ENCODE measurements around the gene TTYH2. TPM values are rescaled to one million over a fixed set of nuclear protein-coding genes. Genes with fewer than 3 reads are reported as not detected.

TTYH2 gene
- total RNA-seq, 1 experiment from 2014 or later = 4.5 TPM

DNA sequence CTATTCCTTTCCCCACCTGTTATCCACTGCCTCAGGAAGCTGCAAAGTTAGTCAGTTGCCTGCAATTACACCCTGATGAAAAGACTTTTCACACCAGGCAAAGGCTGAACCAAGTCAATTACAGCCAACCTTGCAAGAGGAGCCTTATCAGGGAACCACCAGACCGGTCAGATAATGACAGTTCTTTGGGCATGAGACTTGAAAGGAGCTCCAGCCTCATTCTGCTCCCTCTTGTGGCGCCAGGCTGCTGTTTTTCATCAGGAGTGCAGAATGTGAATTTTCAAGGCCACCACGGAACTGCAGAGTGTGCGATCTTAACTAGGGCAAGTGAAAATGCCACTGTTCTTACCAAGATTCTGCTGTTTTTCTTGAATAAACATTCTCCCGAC lies 83.2 kb downstream of the TTYH2 start:
- ChIA-PET POLR2A (no interaction called here), CTCF (interaction anchor here (0.6 to 8.3 kb wide), 30 partner anchors 9 to 375 kb away, joined by 3 to 112 read pairs (median 6); partner anchors contain the start of genes BTBD17, CD300LB, DNAI2 and GPR142)
- Mint-ChIP-seq H3K4me1 (no peaks in the 10 kb centered on the region), H3K4me3 (no peak overlapping the region), H3K27me3 (ENCODE audit: low read depth) (peaks cover 2% of the 10 kb centered on the region; the same call in 1 of the 2 replicates), H3K27ac (no peak overlapping the region), H3K9me3 (peaks cover 4% of the 10 kb centered on the region), H3K36me3 (no peaks in the 10 kb centered on the region)
- ATAC-seq = peak; percentile 74
- TF ChIP-seq, protein P1, sequence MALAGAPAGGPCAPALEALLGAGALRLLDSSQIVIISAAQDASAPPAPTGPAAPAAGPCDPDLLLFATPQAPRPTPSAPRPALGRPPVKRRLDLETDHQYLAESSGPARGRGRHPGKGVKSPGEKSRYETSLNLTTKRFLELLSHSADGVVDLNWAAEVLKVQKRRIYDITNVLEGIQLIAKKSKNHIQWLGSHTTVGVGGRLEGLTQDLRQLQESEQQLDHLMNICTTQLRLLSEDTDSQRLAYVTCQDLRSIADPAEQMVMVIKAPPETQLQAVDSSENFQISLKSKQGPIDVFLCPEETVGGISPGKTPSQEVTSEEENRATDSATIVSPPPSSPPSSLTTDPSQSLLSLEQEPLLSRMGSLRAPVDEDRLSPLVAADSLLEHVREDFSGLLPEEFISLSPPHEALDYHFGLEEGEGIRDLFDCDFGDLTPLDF (CRISPR knock-in tag; IDR thresholded peaks at IDR 0.05) = no peak
- TF ChIP-seq SMAD3 (CRISPR knock-in tag; IDR thresholded peaks at IDR 0.05; ENCODE audit: borderline replicate concordance) (no peak), ZNF121 (CRISPR knock-in tag; IDR thresholded peaks at IDR 0.05) (no peak)
- peak; percentile 56 for DNase-seq (ENCODE audit: low spot score)

DNA sequence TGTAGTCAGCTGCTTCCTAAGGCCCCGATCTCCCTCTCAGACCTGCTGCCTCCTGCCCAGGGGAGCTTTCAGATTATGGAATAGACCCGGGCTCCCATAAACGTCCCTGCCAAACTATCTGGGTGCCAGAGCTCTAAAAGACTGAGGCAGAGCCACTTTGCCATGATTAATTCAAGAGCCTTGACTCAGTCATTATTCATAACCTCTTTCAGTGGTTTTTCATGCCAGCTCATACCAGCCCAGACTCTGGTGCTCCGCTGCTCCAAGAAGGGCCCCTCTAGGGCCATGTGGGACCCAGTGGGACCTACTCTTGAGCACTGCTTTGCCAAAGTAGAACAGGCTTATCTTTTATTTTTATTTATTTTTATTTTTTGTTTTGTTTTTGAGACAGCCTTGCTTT lies 84.6 kb downstream of the TTYH2 start:
- ATAC-seq (no peak), DNase-seq (ENCODE audit: low spot score) (no peak)
- no peaks in the 10 kb centered on the region for H3K36me3 Mint-ChIP-seq
- no peaks in the 10 kb centered on the region for H3K4me1 Mint-ChIP-seq
- H3K9me3 Mint-ChIP-seq = peaks cover 4% of the 10 kb centered on the region
- H3K27me3 Mint-ChIP-seq (ENCODE audit: low read depth) = peaks cover 2% of the 10 kb centered on the region; the same call in 1 of the 2 replicates
- no peak overlapping the region for H3K27ac Mint-ChIP-seq
- CTCF ChIA-PET = interaction anchor here (0.9 to 8.3 kb wide), 5 partner anchors 13 to 85 kb away, joined by 3 to 112 read pairs (median 33); partner anchors contain the start of genes GPR142 and TTYH2
- POLR2A ChIA-PET = no interaction called here
- no peak for TF ChIP-seq ZNF317 (CRISPR knock-in tag; IDR thresholded peaks at IDR 0.05; ENCODE audit: borderline replicate concordance, low read depth)
- TF ChIP-seq, protein P2, sequence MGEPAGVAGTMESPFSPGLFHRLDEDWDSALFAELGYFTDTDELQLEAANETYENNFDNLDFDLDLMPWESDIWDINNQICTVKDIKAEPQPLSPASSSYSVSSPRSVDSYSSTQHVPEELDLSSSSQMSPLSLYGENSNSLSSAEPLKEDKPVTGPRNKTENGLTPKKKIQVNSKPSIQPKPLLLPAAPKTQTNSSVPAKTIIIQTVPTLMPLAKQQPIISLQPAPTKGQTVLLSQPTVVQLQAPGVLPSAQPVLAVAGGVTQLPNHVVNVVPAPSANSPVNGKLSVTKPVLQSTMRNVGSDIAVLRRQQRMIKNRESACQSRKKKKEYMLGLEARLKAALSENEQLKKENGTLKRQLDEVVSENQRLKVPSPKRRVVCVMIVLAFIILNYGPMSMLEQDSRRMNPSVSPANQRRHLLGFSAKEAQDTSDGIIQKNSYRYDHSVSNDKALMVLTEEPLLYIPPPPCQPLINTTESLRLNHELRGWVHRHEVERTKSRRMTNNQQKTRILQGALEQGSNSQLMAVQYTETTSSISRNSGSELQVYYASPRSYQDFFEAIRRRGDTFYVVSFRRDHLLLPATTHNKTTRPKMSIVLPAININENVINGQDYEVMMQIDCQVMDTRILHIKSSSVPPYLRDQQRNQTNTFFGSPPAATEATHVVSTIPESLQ (CRISPR knock-in tag; IDR thresholded peaks at IDR 0.05) = no peak
- TF ChIP-seq, protein P3, sequence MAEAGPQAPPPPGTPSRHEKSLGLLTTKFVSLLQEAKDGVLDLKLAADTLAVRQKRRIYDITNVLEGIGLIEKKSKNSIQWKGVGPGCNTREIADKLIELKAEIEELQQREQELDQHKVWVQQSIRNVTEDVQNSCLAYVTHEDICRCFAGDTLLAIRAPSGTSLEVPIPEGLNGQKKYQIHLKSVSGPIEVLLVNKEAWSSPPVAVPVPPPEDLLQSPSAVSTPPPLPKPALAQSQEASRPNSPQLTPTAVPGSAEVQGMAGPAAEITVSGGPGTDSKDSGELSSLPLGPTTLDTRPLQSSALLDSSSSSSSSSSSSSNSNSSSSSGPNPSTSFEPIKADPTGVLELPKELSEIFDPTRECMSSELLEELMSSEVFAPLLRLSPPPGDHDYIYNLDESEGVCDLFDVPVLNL (CRISPR knock-in tag; IDR thresholded peaks at IDR 0.05; ENCODE audit: borderline replicate concordance, low read depth) = no peak
- TF ChIP-seq GRHL2 (CRISPR knock-in tag; IDR thresholded peaks at IDR 0.05; ENCODE audit: insufficient replicate concordance, severe bottlenecking) = no peak
- no peak overlapping the region for H3K4me3 Mint-ChIP-seq

DNA sequence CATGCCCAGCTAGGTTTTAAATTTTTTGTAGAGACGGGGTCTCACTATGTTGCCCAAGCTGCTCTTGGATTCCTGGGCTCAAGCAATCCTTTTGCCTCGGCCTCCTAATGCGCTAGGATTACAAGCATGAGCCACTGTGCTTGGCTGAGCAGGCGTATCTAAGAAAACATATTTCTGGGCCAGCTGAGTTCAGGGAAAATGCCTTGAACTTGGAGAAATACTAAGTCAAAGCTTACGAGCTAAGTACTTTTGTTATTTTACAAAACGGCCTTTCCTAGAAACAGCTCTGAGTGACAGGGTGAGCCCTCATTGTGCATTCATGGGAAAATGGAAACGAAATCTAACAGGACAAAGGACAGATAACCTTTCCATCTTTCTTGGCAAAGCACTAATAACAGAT lies 85.4 kb downstream of the TTYH2 start:
- no peak overlapping the region for H3K27ac Mint-ChIP-seq
- H3K9me3 Mint-ChIP-seq = peaks cover 4% of the 10 kb centered on the region
- H3K36me3 Mint-ChIP-seq = no peaks in the 10 kb centered on the region
- ChIA-PET CTCF (interaction anchor here (1.6 to 8.3 kb wide), 5 partner anchors 14 to 80 kb away, joined by 4 to 112 read pairs (median 23); partner anchors contain the start of genes BTBD17 and GPR142), POLR2A (no interaction called here)
- no peak overlapping the region for H3K4me3 Mint-ChIP-seq
- no peaks in the 10 kb centered on the region for H3K4me1 Mint-ChIP-seq
- H3K27me3 Mint-ChIP-seq (ENCODE audit: low read depth) = peaks cover 2% of the 10 kb centered on the region; the same call in 1 of the 2 replicates
- no peak for DNase-seq (ENCODE audit: low spot score)
- no peak for ATAC-seq
- TF ChIP-seq, protein P4, sequence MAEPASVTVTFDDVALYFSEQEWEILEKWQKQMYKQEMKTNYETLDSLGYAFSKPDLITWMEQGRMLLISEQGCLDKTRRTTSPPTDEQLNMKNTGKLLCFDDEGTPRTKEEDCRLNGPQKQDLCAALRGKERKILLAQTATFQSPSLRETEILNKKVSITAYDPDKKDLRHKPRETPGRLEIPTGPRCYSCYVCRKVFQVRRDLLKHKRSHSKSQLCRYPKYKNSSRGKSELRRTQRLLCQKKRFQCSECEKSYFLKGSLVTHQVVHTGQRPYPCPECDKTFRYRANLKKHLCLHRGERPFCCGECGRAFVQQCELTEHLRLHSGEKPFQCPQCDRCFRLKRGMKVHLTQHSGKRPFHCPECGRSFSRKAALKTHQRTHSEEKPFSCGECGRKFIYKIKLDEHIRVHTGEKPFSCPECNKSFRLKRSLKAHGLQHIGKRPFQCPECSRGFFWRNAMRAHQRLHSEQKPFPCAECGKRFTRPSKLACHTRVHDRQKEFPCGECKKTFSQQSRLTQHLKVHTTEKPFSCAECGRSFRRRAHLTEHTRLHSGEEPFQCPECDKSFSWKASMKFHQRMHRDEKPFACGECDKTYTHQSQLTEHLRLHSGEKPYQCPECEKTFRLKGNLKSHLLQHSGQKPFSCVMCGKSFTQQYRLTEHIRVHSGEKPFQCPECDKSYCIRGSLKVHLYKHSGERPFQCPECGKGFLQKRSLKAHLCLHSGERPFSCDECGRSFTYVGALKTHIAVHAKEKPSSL (CRISPR knock-in tag; conservative IDR thresholded peaks at IDR 0.05) = no peak
- TF ChIP-seq ESRRA (CRISPR knock-in tag; IDR thresholded peaks at IDR 0.05; ENCODE audit: borderline replicate concordance) = no peak
- no peak for TF ChIP-seq ZNF671 (CRISPR knock-in tag; IDR thresholded peaks at IDR 0.05)
- no peak for TF ChIP-seq CREB1 (CRISPR knock-in tag; IDR thresholded peaks at IDR 0.05)
- TF ChIP-seq, protein P5, sequence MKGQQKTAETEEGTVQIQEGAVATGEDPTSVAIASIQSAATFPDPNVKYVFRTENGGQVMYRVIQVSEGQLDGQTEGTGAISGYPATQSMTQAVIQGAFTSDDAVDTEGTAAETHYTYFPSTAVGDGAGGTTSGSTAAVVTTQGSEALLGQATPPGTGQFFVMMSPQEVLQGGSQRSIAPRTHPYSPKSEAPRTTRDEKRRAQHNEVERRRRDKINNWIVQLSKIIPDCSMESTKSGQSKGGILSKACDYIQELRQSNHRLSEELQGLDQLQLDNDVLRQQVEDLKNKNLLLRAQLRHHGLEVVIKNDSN (CRISPR knock-in tag; IDR thresholded peaks at IDR 0.05) = no peak
- no peak for TF ChIP-seq ZNF423 (CRISPR knock-in tag; IDR thresholded peaks at IDR 0.05)
- TF ChIP-seq, protein P6, sequence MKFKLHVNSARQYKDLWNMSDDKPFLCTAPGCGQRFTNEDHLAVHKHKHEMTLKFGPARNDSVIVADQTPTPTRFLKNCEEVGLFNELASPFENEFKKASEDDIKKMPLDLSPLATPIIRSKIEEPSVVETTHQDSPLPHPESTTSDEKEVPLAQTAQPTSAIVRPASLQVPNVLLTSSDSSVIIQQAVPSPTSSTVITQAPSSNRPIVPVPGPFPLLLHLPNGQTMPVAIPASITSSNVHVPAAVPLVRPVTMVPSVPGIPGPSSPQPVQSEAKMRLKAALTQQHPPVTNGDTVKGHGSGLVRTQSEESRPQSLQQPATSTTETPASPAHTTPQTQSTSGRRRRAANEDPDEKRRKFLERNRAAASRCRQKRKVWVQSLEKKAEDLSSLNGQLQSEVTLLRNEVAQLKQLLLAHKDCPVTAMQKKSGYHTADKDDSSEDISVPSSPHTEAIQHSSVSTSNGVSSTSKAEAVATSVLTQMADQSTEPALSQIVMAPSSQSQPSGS (CRISPR knock-in tag; IDR thresholded peaks at IDR 0.05; ENCODE audit: borderline replicate concordance, low read depth) = no peak
- TF ChIP-seq KAT7 (CRISPR knock-in tag; IDR thresholded peaks at IDR 0.05; ENCODE audit: borderline replicate concordance) = no peak
- TF ChIP-seq ETV6 (CRISPR knock-in tag; IDR thresholded peaks at IDR 0.05) = no peak
- TF ChIP-seq GRHL2 (CRISPR knock-in tag; IDR thresholded peaks at IDR 0.05; ENCODE audit: insufficient replicate concordance, severe bottlenecking) = no peak
- no peak for TF ChIP-seq EMX1 (CRISPR knock-in tag; IDR thresholded peaks at IDR 0.05)
- TF ChIP-seq, protein P7, sequence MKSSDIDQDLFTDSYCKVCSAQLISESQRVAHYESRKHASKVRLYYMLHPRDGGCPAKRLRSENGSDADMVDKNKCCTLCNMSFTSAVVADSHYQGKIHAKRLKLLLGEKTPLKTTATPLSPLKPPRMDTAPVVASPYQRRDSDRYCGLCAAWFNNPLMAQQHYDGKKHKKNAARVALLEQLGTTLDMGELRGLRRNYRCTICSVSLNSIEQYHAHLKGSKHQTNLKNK (CRISPR knock-in tag; IDR thresholded peaks at IDR 0.05) = no peak
- TF ChIP-seq, protein P2 (CRISPR knock-in tag; IDR thresholded peaks at IDR 0.05) = no peak
- no peak for TF ChIP-seq OVOL2 (CRISPR knock-in tag; IDR thresholded peaks at IDR 0.05; ENCODE audit: borderline replicate concordance)
- no peak for TF ChIP-seq JAZF1 (CRISPR knock-in tag; IDR thresholded peaks at IDR 0.05)

All from WTC11 (cell line).